ENCODE results near the gene HCFC2.

HCFC2 gene

GRCh38 chr12:104154286-104154685 is 90.0 kb downstream of the HCFC2 start:
- DNase-seq (ENCODE audit: low spot score) (no peak), FAIRE-seq (no peak)

GRCh38 chr12:104154806-104155205 is 90.5 kb downstream of the HCFC2 start:
- FAIRE-seq (no peak), DNase-seq (ENCODE audit: low spot score) (no peak)
